ENCODE data around the gene CHST3. TPM values are rescaled to one million over a fixed set of nuclear protein-coding genes. Genes with fewer than 3 reads are reported as not detected.

The CHST3 gene
- polyA plus RNA-seq, 1 donor from 2014 or later: not detected

- Mint-ChIP-seq H3K27ac (no peak overlapping the region), H3K27me3 (peaks cover 3% of the 10 kb centered on the region), H3K9me3 (peaks cover 8 to 31% (median 24%) of the 10 kb centered on the region in 3 donors), H3K36me3 (peaks cover 5% of the 10 kb centered on the region), H3K4me3 (peak overlapping the region in 1 of 4 donors; percentile 28), H3K4me1 (peaks cover 5 to 10% (median 5%) of the 10 kb centered on the region in 3 donors)
Observed at GRCh38 chr10:71939304-71939703, 24.9 kb upstream of the CHST3 start.

DNA sequence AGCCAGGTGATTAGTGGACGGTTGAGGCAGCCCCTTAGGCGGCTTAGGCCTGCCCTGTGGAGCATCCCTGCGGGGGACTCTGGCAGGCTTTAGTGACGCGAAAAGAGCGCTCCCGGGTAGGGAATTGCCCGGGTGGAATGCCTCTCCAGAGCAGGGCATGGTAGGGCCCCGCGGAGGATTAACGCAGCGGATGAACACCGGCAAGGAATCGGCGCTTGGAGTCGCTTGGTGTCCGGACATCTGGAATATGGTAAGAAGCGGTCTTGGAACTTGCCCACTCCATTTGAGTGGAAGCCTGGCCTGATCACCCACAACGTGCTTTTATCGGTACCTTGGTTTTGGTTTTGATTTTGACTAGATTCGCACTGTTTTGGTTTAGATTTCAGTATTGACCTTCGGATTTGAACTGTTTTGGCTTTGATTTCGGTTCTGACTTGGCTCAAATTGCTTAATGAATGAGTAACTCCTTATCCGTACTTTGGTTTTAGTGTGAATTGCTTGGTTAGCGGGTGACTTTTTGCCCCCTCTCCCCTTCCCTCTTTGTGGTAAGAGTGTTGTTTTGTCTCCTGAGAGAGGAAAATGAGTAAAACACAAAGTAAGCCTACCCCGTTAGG lies 24.2 kb upstream of the CHST3 start:
- Mint-ChIP-seq H3K27ac (no peak overlapping the region), H3K36me3 (peaks cover 5% of the 10 kb centered on the region), H3K4me3 (no peak overlapping the region), H3K4me1 (peaks cover 5 to 10% (median 5%) of the 10 kb centered on the region in 3 donors), H3K9me3 (peaks cover 8 to 33% (median 24%) of the 10 kb centered on the region in 3 donors), H3K27me3 (peaks cover under 1% of the 10 kb centered on the region)

GRCh38 chr10:71940752-71941151 lies 23.4 kb upstream of the CHST3 start:
- Mint-ChIP-seq H3K9me3 (peaks cover 8 to 30% (median 25%) of the 10 kb centered on the region in 3 donors), H3K4me1 (peaks cover 5 to 10% (median 5%) of the 10 kb centered on the region in 3 donors), H3K36me3 (peaks cover 5% of the 10 kb centered on the region), H3K27me3 (no peaks in the 10 kb centered on the region), H3K27ac (peak overlapping the region in 1 of 3 donors; percentile 9), H3K4me3 (peak overlapping the region in 2 of 4 donors; percentile 40 to 76)

DNA sequence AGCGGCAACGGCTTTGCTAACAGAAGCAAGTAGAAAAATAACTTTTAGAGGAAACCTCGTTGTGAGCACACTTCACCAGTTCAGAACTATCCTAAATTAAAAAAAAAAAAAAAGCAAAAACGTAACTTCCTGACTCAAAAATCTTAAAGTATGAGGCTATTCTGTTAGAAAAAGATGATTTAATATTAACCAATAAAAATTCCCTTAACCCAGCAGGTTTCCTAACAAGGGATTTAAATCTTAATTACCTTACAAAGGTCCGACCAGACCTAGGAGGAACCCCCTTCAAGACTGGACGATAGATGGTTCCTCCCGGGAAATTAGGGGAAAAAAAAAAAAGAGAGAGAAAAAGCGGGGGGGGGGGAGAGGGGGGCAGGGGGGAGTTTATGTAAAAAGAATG lies 22.9 kb upstream of the CHST3 start:
- Mint-ChIP-seq H3K27me3 (no peaks in the 10 kb centered on the region), H3K36me3 (peaks cover 5% of the 10 kb centered on the region), H3K9me3 (peaks cover 13 to 35% (median 31%) of the 10 kb centered on the region in 3 donors), H3K4me1 (peaks cover 5 to 10% (median 5%) of the 10 kb centered on the region in 3 donors), H3K27ac (no peak overlapping the region), H3K4me3 (no peak overlapping the region)

DNA sequence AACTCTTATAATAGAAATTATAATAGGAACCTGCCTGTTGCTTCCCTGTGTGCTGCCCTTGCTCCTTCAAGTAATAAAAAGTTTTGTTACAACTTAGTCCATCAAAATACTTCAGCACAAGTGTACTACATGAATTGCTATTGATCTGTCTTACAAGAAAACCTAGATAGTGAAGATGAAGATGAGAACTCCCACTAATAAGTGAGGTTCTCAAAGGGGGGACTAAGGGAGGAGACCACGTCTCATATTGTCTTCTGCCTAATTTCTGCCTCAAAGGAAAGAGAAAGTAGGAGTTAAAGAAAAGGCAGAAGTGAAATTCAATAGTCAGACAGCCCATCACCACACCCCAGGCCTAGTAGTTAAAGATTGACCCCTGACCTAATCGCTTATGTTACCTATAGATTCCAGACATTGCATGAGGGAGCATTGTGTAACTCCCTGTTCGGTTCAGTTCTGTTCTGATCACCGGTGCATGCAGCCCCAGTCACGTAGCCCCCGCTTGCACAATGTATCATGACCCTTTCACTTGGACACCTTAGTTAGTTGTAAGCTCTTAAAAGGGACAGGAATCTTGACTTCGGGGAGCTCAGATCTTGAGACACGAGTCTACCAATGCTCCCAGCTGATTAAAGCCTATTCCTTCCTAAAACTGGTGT lies 18.2 kb upstream of the CHST3 start:
- peaks cover 13 to 37% (median 30%) of the 10 kb centered on the region in 3 donors for H3K9me3 Mint-ChIP-seq
- H3K36me3 Mint-ChIP-seq: no peaks in the 10 kb centered on the region
- H3K4me3 Mint-ChIP-seq: no peak overlapping the region
- H3K27ac Mint-ChIP-seq: no peak overlapping the region
- H3K27me3 Mint-ChIP-seq: no peaks in the 10 kb centered on the region
- no peaks in the 10 kb centered on the region for H3K4me1 Mint-ChIP-seq

GRCh38 chr10:71946700-71947099 lies 17.5 kb upstream of the CHST3 start:
- Mint-ChIP-seq H3K27me3 (no peaks in the 10 kb centered on the region), H3K9me3 (peaks cover 12 to 33% (median 28%) of the 10 kb centered on the region in 3 donors), H3K27ac (no peak overlapping the region)

GRCh38 chr10:71948496-71949067 lies 15.6 kb upstream of the CHST3 start:
- Mint-ChIP-seq H3K4me3 (peak overlapping the region in 2 of 4 donors; percentile 35 to 56), H3K9me3 (peaks cover 12 to 29% (median 19%) of the 10 kb centered on the region in 3 donors)

More at GRCh38 chr10:71946700-71947099, 17.5 kb upstream of the CHST3 start:
- H3K4me3 Mint-ChIP-seq: no peak overlapping the region
- H3K4me1 Mint-ChIP-seq: no peaks in the 10 kb centered on the region
- H3K36me3 Mint-ChIP-seq: no peaks in the 10 kb centered on the region

GRCh38 chr10:71950683-71951082 lies 13.5 kb upstream of the CHST3 start:
- Mint-ChIP-seq H3K4me1 (no peaks in the 10 kb centered on the region), H3K4me3 (no peak overlapping the region), H3K27me3 (peaks cover 5% of the 10 kb centered on the region), H3K36me3 (no peaks in the 10 kb centered on the region), H3K27ac (no peak overlapping the region), H3K9me3 (peaks cover 17 to 30% (median 28%) of the 10 kb centered on the region in 3 donors)

More at GRCh38 chr10:71948496-71949067, 15.6 kb upstream of the CHST3 start:
- Mint-ChIP-seq H3K27me3 (no peaks in the 10 kb centered on the region), H3K27ac (no peak overlapping the region), H3K4me1 (no peaks in the 10 kb centered on the region), H3K36me3 (no peaks in the 10 kb centered on the region)

- Mint-ChIP-seq H3K4me1 (no peaks in the 10 kb centered on the region), H3K27me3 (peaks cover 6% of the 10 kb centered on the region), H3K9me3 (peaks cover 7 to 20% (median 14%) of the 10 kb centered on the region in 3 donors), H3K27ac (no peak overlapping the region), H3K36me3 (no peaks in the 10 kb centered on the region), H3K4me3 (no peak overlapping the region)
Observed at GRCh38 chr10:71952745-71953144, 11.4 kb upstream of the CHST3 start.

DNA sequence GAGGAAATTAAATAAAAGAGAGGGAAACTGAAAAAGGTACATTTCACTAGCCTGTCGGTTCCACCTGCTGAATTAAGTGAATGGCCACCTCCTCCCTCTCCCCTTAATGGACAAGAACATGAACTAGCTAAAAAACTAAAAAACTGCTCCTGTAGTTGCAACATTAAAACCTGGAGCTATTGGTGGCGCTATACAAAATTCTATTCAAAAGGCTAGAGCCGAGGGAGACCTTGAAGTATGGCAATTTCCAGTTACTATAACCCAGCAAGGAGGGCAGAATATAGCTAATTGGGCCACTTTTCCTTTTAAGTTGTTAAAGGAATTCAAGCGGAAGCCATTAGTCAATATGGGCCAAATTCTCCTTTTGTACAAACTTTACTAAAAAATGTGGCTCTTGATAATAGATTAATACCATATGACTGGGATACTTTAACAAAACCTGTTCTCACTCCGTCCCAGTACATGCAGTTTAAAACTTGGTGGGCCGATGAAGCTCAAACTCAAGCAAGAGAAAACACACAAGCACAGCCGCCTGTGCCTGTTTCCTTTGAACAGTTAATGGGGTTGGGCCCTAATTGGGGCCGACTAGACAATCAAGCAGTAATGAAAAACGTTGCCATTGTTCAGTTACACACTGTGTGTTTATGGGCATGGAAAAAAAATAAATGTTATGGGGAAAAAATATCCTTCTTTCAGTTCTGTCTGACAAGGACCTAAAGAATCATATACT lies 6.5 kb upstream of the CHST3 start:
- Mint-ChIP-seq H3K27ac (no peak overlapping the region), H3K27me3 (peaks cover 27% of the 10 kb centered on the region)

DNA sequence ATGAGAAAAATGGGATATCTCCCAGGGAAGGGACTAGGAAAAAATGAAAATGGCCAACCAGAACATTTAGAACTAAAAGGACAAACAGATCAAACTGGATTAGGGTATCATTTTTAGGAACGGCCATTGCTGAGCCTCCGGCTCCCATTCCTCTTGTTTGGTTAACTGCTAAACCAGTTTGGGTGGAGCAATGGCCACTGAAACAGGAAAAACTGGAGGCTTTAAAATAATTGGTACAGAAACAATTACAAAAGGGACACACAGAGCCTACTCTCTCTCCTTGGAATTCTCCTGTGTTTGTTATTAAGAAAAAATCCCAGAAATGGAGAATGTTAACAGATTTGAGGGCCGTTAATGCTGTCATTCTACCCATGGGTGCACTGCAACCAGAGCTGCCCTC lies 4.7 kb upstream of the CHST3 start:
- Mint-ChIP-seq H3K36me3 (no peaks in the 10 kb centered on the region), H3K27ac (no peak overlapping the region), H3K27me3 (peaks cover 34% of the 10 kb centered on the region), H3K4me1 (peaks cover 0 to 5% (median 2%) of the 10 kb centered on the region in 3 donors), H3K9me3 (peaks cover 5 to 13% (median 10%) of the 10 kb centered on the region in 3 donors), H3K4me3 (no peak overlapping the region)

More for the DNA sequence above, 6.5 kb upstream of the CHST3 start:
- Mint-ChIP-seq H3K9me3 (peaks cover 5 to 14% (median 11%) of the 10 kb centered on the region in 3 donors), H3K4me1 (peaks cover 0 to 5% (median 2%) of the 10 kb centered on the region in 3 donors), H3K4me3 (no peak overlapping the region), H3K36me3 (no peaks in the 10 kb centered on the region)

- Mint-ChIP-seq H3K36me3 (peaks cover 1% of the 10 kb centered on the region), H3K27ac (no peak overlapping the region), H3K4me3 (no peak overlapping the region), H3K27me3 (peaks cover 46% of the 10 kb centered on the region), H3K4me1 (peaks cover 3 to 5% (median 3%) of the 10 kb centered on the region in 3 donors), H3K9me3 (peaks cover 0 to 3% (median 0%) of the 10 kb centered on the region in 3 donors)
Observed at GRCh38 chr10:71961831-71962230, 2.4 kb upstream of the CHST3 start.

GRCh38 chr10:71962901-71963300 lies 1.3 kb upstream of the CHST3 start:
- H3K9me3 Mint-ChIP-seq: peaks cover 0 to 3% (median 0%) of the 10 kb centered on the region in 3 donors
- no peak overlapping the region for H3K27ac Mint-ChIP-seq
- peaks cover 53% of the 10 kb centered on the region for H3K27me3 Mint-ChIP-seq
- H3K36me3 Mint-ChIP-seq: peaks cover 1% of the 10 kb centered on the region
- peak overlapping the region in 3 of 4 donors; percentile 16 to 59 (median 21) for H3K4me3 Mint-ChIP-seq
- H3K4me1 Mint-ChIP-seq: peaks cover 3 to 5% (median 3%) of the 10 kb centered on the region in 3 donors

GRCh38 chr10:71963351-71964097 lies 671 bp upstream of the CHST3 start:
- H3K36me3 Mint-ChIP-seq: peaks cover 1% of the 10 kb centered on the region
- H3K4me3 Mint-ChIP-seq: peak overlapping the region; percentile 16 to 59 (median 50)
- H3K9me3 Mint-ChIP-seq: peaks cover 0 to 3% (median 0%) of the 10 kb centered on the region in 3 donors
- no peak overlapping the region for H3K27ac Mint-ChIP-seq
- peaks cover 3 to 5% (median 3%) of the 10 kb centered on the region in 3 donors for H3K4me1 Mint-ChIP-seq
- H3K27me3 Mint-ChIP-seq: peaks cover 57% of the 10 kb centered on the region
